Measurements from ENCODE around the gene LPIN1. TPM values are rescaled to one million over a fixed set of nuclear protein-coding genes. Genes with fewer than 3 reads are reported as not detected.

LPIN1 gene
- total and polyA plus RNA-seq, 2 of the 13 experiments (the other 11 are each of a cell fraction or from before 2014, with no cell fraction given) = 9.7 to 19.4 TPM

GRCh38 chr2:11873356-11874154 lies 127.1 kb downstream of the LPIN1 start:
- ATAC-seq = no peak
- Histone ChIP-seq H2AFZ (ENCODE audit: low read length) (no peak overlapping the region), H3K9me3 (ENCODE audit: low read length) (no peaks in the 10 kb centered on the region), H3K4me3 (replicated peaks in 1 of 3; ENCODE audit: insufficient read depth in 1 of 3, low read depth in 2 of 3, low read length in 3 of 3) (no peak overlapping the region), H3K9ac (ENCODE audit: insufficient read depth, low read depth, low read length) (no peak overlapping the region), H3K79me2 (ENCODE audit: insufficient read depth, low read length) (no peaks in the 10 kb centered on the region), H3K27ac (ENCODE audit: extremely low read length, insufficient read depth, low read length) (no peak overlapping the region), H3K36me3 (replicated peaks in 1 of 2; ENCODE audit: control insufficient read depth in 1 of 2, insufficient read depth in 2 of 2, low read length in 2 of 2) (no peaks in the 10 kb centered on the region), H4K20me1 (ENCODE audit: insufficient read depth, low read length) (no peaks in the 10 kb centered on the region), H3K4me2 (ENCODE audit: low read depth, low read length) (no peak overlapping the region), H3K27me3 (ENCODE audit: control insufficient read depth in 1 of 2, insufficient read depth in 2 of 2, low read length in 2 of 2) (peaks cover 0 to 17% of the 10 kb centered on the region in 2 experiments; a peak in 2 of 5 replicates), H3K4me1 (ENCODE audit: insufficient read depth, low read length) (peaks cover 15% of the 10 kb centered on the region)
- in situ Hi-C loops (cut with HindIII; ENCODE audit: extremely low pct_ligation_motif_present, low pct_unique_long_range_greater_than_20kb) (no loop called here), intact Hi-C loops (cut with micrococcal nuclease; ENCODE audit: unreplicated experiment) (no loop called here)
- POLR2A ChIA-PET = interaction anchor here (1.3 kb wide), 1 partner anchor 10 kb away, joined by 6 read pairs; no protein-coding TSS in a partner anchor
- CTCF ChIA-PET (ENCODE audit: low intra/inter-chr PET ratio, low total read pairs) = no interaction called here
- WGBS (ENCODE audit: low lambda C conversion rate) = 16% methylated on average over 11 of the region's 11 CpGs
- no peak for FAIRE-seq
- DNase-seq (ENCODE audit: low spot score) = no peak
- no TSS peak for BruUV-seq (replicated peaks)
- TF ChIP-seq CEBPG (CRISPR knock-in tag; IDR thresholded peaks at IDR 0.05) (peak; percentile 84), TBL1XR1 (IDR thresholded peaks at IDR 0.05; ENCODE audit: borderline replicate concordance, low read length, partially characterized antibody) (peak; percentile 60), NBN (conservative IDR thresholded peaks at IDR 0.05) (no peak), AHDC1 (CRISPR knock-in tag; IDR thresholded peaks at IDR 0.05; ENCODE audit: borderline replicate concordance) (no peak), ZNF644 (CRISPR knock-in tag; IDR thresholded peaks at IDR 0.05; ENCODE audit: low read depth) (0 out of 2 replicates have a peak, but pooled peaks have one; percentile 34), ZMAT3 (CRISPR knock-in tag; conservative IDR thresholded peaks at IDR 0.05) (no peak), CEBPB (IDR thresholded peaks at IDR 0.05; ENCODE audit: borderline replicate concordance, low read depth, low read length) (peak; percentile 98), GATAD2A (CRISPR knock-in tag; IDR thresholded peaks at IDR 0.05) (0 out of 2 replicates have a peak, but pooled peaks have one; percentile 10), GLI4 (CRISPR knock-in tag; IDR thresholded peaks at IDR 0.05; ENCODE audit: borderline replicate concordance) (no peak), TAF1 (CRISPR knock-in tag; IDR thresholded peaks at IDR 0.05) (no peak), DMAP1 (CRISPR knock-in tag; IDR thresholded peaks at IDR 0.05) (no peak), ZNF770 (CRISPR knock-in tag; IDR thresholded peaks at IDR 0.05) (no peak), ZBTB14 (CRISPR knock-in tag; IDR thresholded peaks at IDR 0.05) (no peak), DNMT1 (CRISPR knock-in tag; IDR thresholded peaks at IDR 0.05) (no peak), ATF4 (CRISPR knock-in tag; IDR thresholded peaks at IDR 0.05) (0 out of 4 replicates have a peak, but pooled peaks of 1 of the 2 experiments have one; percentile 17)
